Fibroblast of lung (primary cell): ENCODE data around the gene SPRY1. TPM values are rescaled to one million over a fixed set of nuclear protein-coding genes. Genes with fewer than 3 reads are reported as not detected.
A peak's percentile ranks its signal among the peaks of the same experiment; 100 is the strongest.

Experiments used
- DNase-seq, 2 donors: peaks; one replicate each; pipeline versions ENCODE4 v3.0.0 to v3.0.0-alpha.2; 2010; ENCODE audit warnings: low read depth in 2 of 2
- H2AFZ ChIP-seq: 2 replicates; pipeline ENCODE4 v1.5.1; 2012; ENCODE audit warnings: low read length, control low read depth, inconsistent platforms
- H3K27ac ChIP-seq: 2 replicates; pipeline ENCODE4 v1.5.1; 2011; ENCODE audit warnings: low read length, control low read depth; ENCODE audit not compliant: insufficient read depth
- H3K27me3 ChIP-seq: 2 replicates; pipeline ENCODE4 v1.5.1; 2011; ENCODE audit warnings: mild to moderate bottlenecking, low read length; ENCODE audit not compliant: control insufficient read depth, insufficient read depth
- H3K36me3 ChIP-seq: 2 replicates; pipeline ENCODE4 v1.5.1; 2011; ENCODE audit warnings: low read length; ENCODE audit not compliant: control insufficient read depth, insufficient read depth
- H3K4me1 ChIP-seq: 2 replicates; pipeline ENCODE4 v1.5.1; 2011; ENCODE audit warnings: low read length; ENCODE audit not compliant: control insufficient read depth, insufficient read depth; ENCODE audit errors: extremely low read depth
- H3K4me2 ChIP-seq: 2 replicates; pipeline ENCODE4 v1.5.1; 2011; ENCODE audit warnings: low read length, control low read depth; ENCODE audit not compliant: insufficient read depth; ENCODE audit errors: extremely low read depth
- H3K4me3 ChIP-seq, 4 experiments: fragments of 200-600 bp in 1 of 4; sonication (generic) in 1 of 4; replicated peaks in 1 of 4; 2 replicates each; pipeline ENCODE4 v1.5.1; 2011 to 2016; ENCODE audit warnings: low read length in 4 of 4, low read depth in 3 of 4, mild to moderate bottlenecking in 3 of 4, control low read depth in 2 of 4, inconsistent platforms in 1 of 4, mixed read lengths in 1 of 4; ENCODE audit not compliant: insufficient read depth in 1 of 4; ENCODE audit errors: control extremely low read depth in 1 of 4
- H3K79me2 ChIP-seq: 2 replicates; pipeline ENCODE4 v1.5.1; 2012; ENCODE audit warnings: mild to moderate bottlenecking, low read length, inconsistent platforms; ENCODE audit not compliant: control insufficient read depth, insufficient read depth
- H3K9ac ChIP-seq: 2 replicates; pipeline ENCODE4 v1.5.1; 2011; ENCODE audit warnings: mild to moderate bottlenecking, low read length, control low read depth; ENCODE audit not compliant: insufficient read depth
- H3K9me3 ChIP-seq: 2 replicates; pipeline ENCODE4 v1.5.1; 2012; ENCODE audit warnings: low read depth, low read length; ENCODE audit not compliant: control insufficient read depth, insufficient read depth
- H4K20me1 ChIP-seq: 2 replicates; pipeline ENCODE4 v1.5.1; 2011; ENCODE audit warnings: low read length; ENCODE audit not compliant: control insufficient read depth, insufficient read depth; ENCODE audit errors: extremely low read depth
- EZH2 ChIP-seq: IDR thresholded peaks from 2 replicates; pipeline ENCODE4 v1.5.1; 2012; ENCODE audit warnings: low read length, control low read depth, mild to moderate bottlenecking; ENCODE audit errors: missing control alignments
- polyA plus RNA-seq, 2 donors: library from polyadenylated mRNA; depleted of rRNA in 1 of 2; stranded (reverse) in 1 of 2; unstranded in 1 of 2; fragments of >200 nt; gene quantifications; 2 replicates each; pipeline ENCODE4 v1.2.1, GENCODE V29; 2011 to 2012; ENCODE audit warnings: missing spikeins in 1 of 2
- total RNA-seq: library from RNA; depleted of rRNA; stranded (reverse); fragments of >200 nt; gene quantifications from 2 replicates; pipeline ENCODE4 v1.2.1, GENCODE V29; 2014
- TF ChIP-seq, protein P1 (sequence below), 2 donors: IDR thresholded peaks in 1 of 2; conservative IDR thresholded peaks in 1 of 2; 1 replicate in 1 of 2; 2 replicates in 1 of 2; pipeline ENCODE4 v1.5.1; 2011 to 2012; ENCODE audit warnings: low read length in 2 of 2, control low read depth in 1 of 2, inconsistent platforms in 1 of 2, low read depth in 1 of 2, mild to moderate bottlenecking in 1 of 2

SPRY1 gene
- total and polyA plus RNA-seq, 2 donors (not counting 1 experiment from before 2014, with no cell fraction given), result 21.3 to 23.9 TPM

DNA sequence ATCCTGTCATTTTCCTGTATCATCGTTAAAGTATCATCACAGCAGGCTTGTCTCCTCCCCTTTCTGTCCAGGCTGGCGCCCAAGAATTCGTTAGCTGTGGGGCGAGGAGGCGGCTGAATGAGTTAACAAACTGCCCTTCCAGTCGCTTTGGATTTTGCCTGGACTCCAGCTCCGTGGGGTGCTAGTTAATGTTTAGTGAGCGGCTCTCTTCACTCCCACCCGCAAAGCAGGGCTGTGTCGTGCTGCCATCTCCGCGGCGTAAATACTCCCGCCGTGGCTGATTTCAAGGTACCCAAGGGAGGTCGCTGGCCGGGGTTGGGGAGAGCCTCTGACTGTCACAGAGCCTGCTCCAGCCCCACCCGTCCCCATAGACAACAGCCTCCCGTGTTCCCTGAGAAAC, 44.9 kb upstream of the SPRY1 start:
- Histone ChIP-seq H3K9me3 (no peaks in the 10 kb centered on the region), H3K9ac (no peak overlapping the region), H3K27ac (no peak overlapping the region), H3K4me2 (no peak overlapping the region), H4K20me1 (no peaks in the 10 kb centered on the region), H3K4me3 (no peak overlapping the region), H3K27me3 (no peaks in the 10 kb centered on the region), H2AFZ (no peak overlapping the region), H3K79me2 (no peaks in the 10 kb centered on the region), H3K36me3 (no peaks in the 10 kb centered on the region), H3K4me1 (no peaks in the 10 kb centered on the region)
- no peak for DNase-seq
- TF ChIP-seq EZH2, result no peak
- TF ChIP-seq, protein P1, sequence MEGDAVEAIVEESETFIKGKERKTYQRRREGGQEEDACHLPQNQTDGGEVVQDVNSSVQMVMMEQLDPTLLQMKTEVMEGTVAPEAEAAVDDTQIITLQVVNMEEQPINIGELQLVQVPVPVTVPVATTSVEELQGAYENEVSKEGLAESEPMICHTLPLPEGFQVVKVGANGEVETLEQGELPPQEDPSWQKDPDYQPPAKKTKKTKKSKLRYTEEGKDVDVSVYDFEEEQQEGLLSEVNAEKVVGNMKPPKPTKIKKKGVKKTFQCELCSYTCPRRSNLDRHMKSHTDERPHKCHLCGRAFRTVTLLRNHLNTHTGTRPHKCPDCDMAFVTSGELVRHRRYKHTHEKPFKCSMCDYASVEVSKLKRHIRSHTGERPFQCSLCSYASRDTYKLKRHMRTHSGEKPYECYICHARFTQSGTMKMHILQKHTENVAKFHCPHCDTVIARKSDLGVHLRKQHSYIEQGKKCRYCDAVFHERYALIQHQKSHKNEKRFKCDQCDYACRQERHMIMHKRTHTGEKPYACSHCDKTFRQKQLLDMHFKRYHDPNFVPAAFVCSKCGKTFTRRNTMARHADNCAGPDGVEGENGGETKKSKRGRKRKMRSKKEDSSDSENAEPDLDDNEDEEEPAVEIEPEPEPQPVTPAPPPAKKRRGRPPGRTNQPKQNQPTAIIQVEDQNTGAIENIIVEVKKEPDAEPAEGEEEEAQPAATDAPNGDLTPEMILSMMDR (conservative IDR thresholded peaks at IDR 0.05 in 1 of 2, IDR thresholded peaks at IDR 0.05 in 1 of 2; ENCODE audit: low read depth in 1 of 2, low read length in 2 of 2), result no peak

DNA sequence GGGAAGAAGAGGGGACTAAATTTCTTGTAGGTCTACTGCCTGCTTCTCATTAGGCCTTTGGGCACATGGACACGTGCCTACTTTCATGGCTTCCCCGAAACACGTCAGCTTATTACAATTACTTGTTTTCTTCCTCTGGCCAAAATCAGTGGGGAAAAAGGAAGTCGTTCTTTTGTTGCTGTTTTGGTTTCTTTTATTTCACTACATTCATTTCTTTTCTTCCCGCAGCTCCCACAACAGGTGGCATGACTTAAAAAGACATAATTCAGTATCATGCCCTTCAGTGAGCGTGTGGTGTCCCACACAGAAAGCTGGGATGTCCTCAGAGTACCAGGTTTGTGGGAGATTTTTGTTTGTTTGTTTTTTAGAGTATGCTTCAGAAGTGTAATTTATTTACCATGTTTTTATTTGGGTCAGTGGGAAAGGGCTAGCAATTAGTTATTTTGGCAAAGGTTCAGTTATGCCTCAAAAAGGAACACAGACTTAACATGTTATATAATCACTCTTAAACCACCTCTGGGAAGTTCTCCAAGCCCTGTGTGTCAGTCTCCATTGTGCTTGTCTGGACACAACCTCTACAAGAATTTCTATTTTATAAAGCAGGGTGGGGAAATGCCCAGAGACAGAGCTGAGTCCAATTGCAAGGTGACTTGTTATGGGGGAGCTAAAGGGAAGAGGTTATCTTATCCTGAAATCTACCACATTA, 44.2 kb upstream of the SPRY1 start:
- H2AFZ ChIP-seq, result no peak overlapping the region
- H3K9me3 ChIP-seq, result no peaks in the 10 kb centered on the region
- H3K27me3 ChIP-seq, result no peaks in the 10 kb centered on the region
- H4K20me1 ChIP-seq, result no peaks in the 10 kb centered on the region
- no peak overlapping the region for H3K9ac ChIP-seq
- DNase-seq, result peak; percentile 34 to 86
- H3K79me2 ChIP-seq, result no peaks in the 10 kb centered on the region
- H3K4me2 ChIP-seq, result no peak overlapping the region
- no peaks in the 10 kb centered on the region for H3K36me3 ChIP-seq
- TF ChIP-seq, protein P1 (conservative IDR thresholded peaks at IDR 0.05 in 1 of 2, IDR thresholded peaks at IDR 0.05 in 1 of 2; ENCODE audit: low read depth in 1 of 2, low read length in 2 of 2), result no peak
- TF ChIP-seq EZH2, result no peak
- no peaks in the 10 kb centered on the region for H3K4me1 ChIP-seq
- H3K27ac ChIP-seq, result no peak overlapping the region
- H3K4me3 ChIP-seq, result no peak overlapping the region

DNA sequence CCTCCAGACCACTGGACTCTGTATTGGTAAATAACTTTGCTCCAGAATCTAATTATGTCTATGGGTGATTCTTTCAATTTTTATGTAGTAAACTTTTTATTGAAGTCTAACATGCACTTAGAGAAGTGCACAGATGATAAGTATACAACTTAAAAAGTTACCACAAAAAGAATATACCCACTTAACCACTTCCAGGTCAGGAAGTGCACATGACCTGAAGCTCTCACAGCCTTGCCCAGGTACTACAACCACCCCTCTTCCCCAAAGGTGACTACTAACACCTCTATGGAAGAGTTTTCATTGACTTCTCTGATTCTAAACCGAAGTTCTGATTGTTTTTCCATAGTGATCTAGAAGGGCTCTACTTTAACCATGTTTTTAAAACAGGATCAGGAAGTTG, 43.6 kb upstream of the SPRY1 start:
- Histone ChIP-seq H3K4me3 (no peak overlapping the region), H3K27ac (no peak overlapping the region), H2AFZ (no peak overlapping the region)

More for the DNA sequence above, 43.6 kb upstream of the SPRY1 start:
- Histone ChIP-seq H3K27me3 (no peaks in the 10 kb centered on the region), H4K20me1 (no peaks in the 10 kb centered on the region), H3K79me2 (no peaks in the 10 kb centered on the region), H3K4me1 (no peaks in the 10 kb centered on the region), H3K9me3 (no peaks in the 10 kb centered on the region), H3K9ac (no peak overlapping the region), H3K4me2 (no peak overlapping the region), H3K36me3 (no peaks in the 10 kb centered on the region)
- no peak for DNase-seq
- TF ChIP-seq, protein P1 (conservative IDR thresholded peaks at IDR 0.05 in 1 of 2, IDR thresholded peaks at IDR 0.05 in 1 of 2; ENCODE audit: low read depth in 1 of 2, low read length in 2 of 2), result no peak
- no peak for TF ChIP-seq EZH2
